A549 treated with AZD2906 at 1 μM for 4 hours (cell line): ENCODE results near the gene PCDHGC5. TPM values are rescaled to one million over a fixed set of nuclear protein-coding genes. Genes with fewer than 3 reads are reported as not detected.

Source experiments
- total RNA-seq: library from RNA; stranded (reverse); fragments of 200-300 nt; extraction: Qiagen RNA extraction; gene quantifications from 5 replicates; pipeline ENCODE4 v1.2.3, GENCODE V29; 2022

PCDHGC5 gene
- total RNA-seq, result 0.02 to 0.03 TPM in 2 of 5 replicates, not detected in the others

GRCh38 chr5:141488591-141489561 lies at the start of gene PCDHGC5:
PCDHGC5 (plus strand) TSS chr5:141489081; CDS start chr5:141489241, 160 bp downstream.

GRCh38 chr5:141475625-141476131 lies 13.2 kb upstream of the PCDHGC5 start, which contains the start of gene PCDHGC3:
PCDHGC3 (plus strand) TSS chr5:141475966; CDS start chr5:141476117, 151 bp downstream.

GRCh38 chr5:141484641-141485311 lies 4.1 kb upstream of the PCDHGC5 start, which contains the start of gene PCDHGC4:
PCDHGC4 (plus strand) TSS chr5:141485030; CDS start chr5:141485174, 144 bp downstream.

Other genes starting within 250 kb of the PCDHGC5 start
- gene PCDHB15, start 243.7 kb upstream of the PCDHGC5 start, total RNA-seq, result 0.03 to 0.13 TPM (median 0.07 TPM) in 5 replicates
- gene SLC25A2, start 185.0 kb upstream of the PCDHGC5 start, total RNA-seq, result not detected in 5 replicates
- gene TAF7, start 168.3 kb upstream of the PCDHGC5 start, total RNA-seq, result 59.3 to 79.3 TPM (median 67.9 TPM) in 5 replicates
- gene PCDHGA1, start 158.6 kb upstream of the PCDHGC5 start, total RNA-seq, result 0.23 to 0.32 TPM (median 0.27 TPM) in 5 replicates
- 0.40 to 0.74 TPM (median 0.53 TPM) in 5 replicates for gene PCDHGA2, start 150.3 kb upstream of the PCDHGC5 start, total RNA-seq
- 0.02 to 0.03 TPM in 2 of 5 replicates, not detected in the others for gene PCDHGA3, start 145.3 kb upstream of the PCDHGC5 start, total RNA-seq
- gene PCDHGB1, start 139.0 kb upstream of the PCDHGC5 start, total RNA-seq, result 1.4 to 1.9 TPM (median 1.7 TPM) in 5 replicates
- gene PCDHGA4, start 134.1 kb upstream of the PCDHGC5 start, total RNA-seq, result 0.06 to 0.13 TPM (median 0.11 TPM) in 5 replicates
- 0.05 to 0.08 TPM (median 0.07 TPM) in 5 replicates for gene PCDHGB2, start 129.1 kb upstream of the PCDHGC5 start, total RNA-seq
- 0.13 to 0.17 TPM (median 0.16 TPM) in 5 replicates for gene PCDHGA5, start 124.9 kb upstream of the PCDHGC5 start, total RNA-seq
- gene PCDHGB3, start 118.8 kb upstream of the PCDHGC5 start, total RNA-seq, result 0.11 to 0.23 TPM (median 0.14 TPM) in 5 replicates
- 0.11 to 0.28 TPM (median 0.24 TPM) in 5 replicates for gene PCDHGA6, start 115.2 kb upstream of the PCDHGC5 start, total RNA-seq
- 0.71 to 1.2 TPM (median 0.76 TPM) in 5 replicates for gene PCDHGA7, start 106.3 kb upstream of the PCDHGC5 start, total RNA-seq
- gene PCDHGB4, start 101.4 kb upstream of the PCDHGC5 start, total RNA-seq, result 0.81 to 1.0 TPM (median 0.92 TPM) in 5 replicates
- gene PCDHGA8, start 96.4 kb upstream of the PCDHGC5 start, total RNA-seq, result 0.02 to 0.03 TPM (median 0.02 TPM) in 4 of 5 replicates, not detected in the other
- gene PCDHGB5, start 91.1 kb upstream of the PCDHGC5 start, total RNA-seq, result 1.9 to 2.5 TPM (median 2.2 TPM) in 5 replicates
- 0.03 to 0.05 TPM (median 0.05 TPM) in 5 replicates for gene PCDHGA9, start 86.3 kb upstream of the PCDHGC5 start, total RNA-seq
- gene PCDHGB6, start 81.1 kb upstream of the PCDHGC5 start, total RNA-seq, result 0.09 to 0.13 TPM (median 0.10 TPM) in 5 replicates
- 0.02 to 0.03 TPM in 2 of 5 replicates, not detected in the others for gene PCDHGA10, start 76.1 kb upstream of the PCDHGC5 start, total RNA-seq
- 0.03 to 0.13 TPM (median 0.07 TPM) in 3 of 5 replicates, not detected in the others for gene PCDHGB7, start 71.4 kb upstream of the PCDHGC5 start, total RNA-seq
- not detected in 5 replicates for gene PCDHGA11, start 68.0 kb upstream of the PCDHGC5 start, total RNA-seq
- gene PCDHGA12, start 58.6 kb upstream of the PCDHGC5 start, total RNA-seq, result 0.01 TPM in 1 of 5 replicates, not detected in the others
- 5.0 to 6.6 TPM (median 5.7 TPM) in 5 replicates for gene PCDHGC3, start 13.1 kb upstream of the PCDHGC5 start, total RNA-seq
- 0.02 to 0.07 TPM in 2 of 5 replicates, not detected in the others for gene PCDHGC4, start 4.1 kb upstream of the PCDHGC5 start, total RNA-seq
- 87.8 to 96.8 TPM (median 93.1 TPM) in 5 replicates for gene DIAPH1, start 129.9 kb downstream of the PCDHGC5 start, total RNA-seq
- 44.8 to 50.8 TPM (median 47.2 TPM) in 5 replicates for gene HDAC3, start 147.8 kb downstream of the PCDHGC5 start, total RNA-seq
- gene RELL2, start 147.9 kb downstream of the PCDHGC5 start, total RNA-seq, result 4.0 to 5.2 TPM (median 4.6 TPM) in 5 replicates
- gene FCHSD1, start 162.3 kb downstream of the PCDHGC5 start, total RNA-seq, result 6.8 to 10.3 TPM (median 9.6 TPM) in 5 replicates
- gene ARAP3, start 193.1 kb downstream of the PCDHGC5 start, total RNA-seq, result 3.3 to 4.8 TPM (median 4.1 TPM) in 5 replicates